ENCODE results near the gene PXMP4.
A peak's percentile ranks its signal among the peaks of the same experiment; 100 is the strongest.
"Not testable (repeated sequence)": the region's sequence is repeated elsewhere in the genome, so short reads cannot be mapped to it uniquely, and the experiment has no call there.

The PXMP4 gene

DNA sequence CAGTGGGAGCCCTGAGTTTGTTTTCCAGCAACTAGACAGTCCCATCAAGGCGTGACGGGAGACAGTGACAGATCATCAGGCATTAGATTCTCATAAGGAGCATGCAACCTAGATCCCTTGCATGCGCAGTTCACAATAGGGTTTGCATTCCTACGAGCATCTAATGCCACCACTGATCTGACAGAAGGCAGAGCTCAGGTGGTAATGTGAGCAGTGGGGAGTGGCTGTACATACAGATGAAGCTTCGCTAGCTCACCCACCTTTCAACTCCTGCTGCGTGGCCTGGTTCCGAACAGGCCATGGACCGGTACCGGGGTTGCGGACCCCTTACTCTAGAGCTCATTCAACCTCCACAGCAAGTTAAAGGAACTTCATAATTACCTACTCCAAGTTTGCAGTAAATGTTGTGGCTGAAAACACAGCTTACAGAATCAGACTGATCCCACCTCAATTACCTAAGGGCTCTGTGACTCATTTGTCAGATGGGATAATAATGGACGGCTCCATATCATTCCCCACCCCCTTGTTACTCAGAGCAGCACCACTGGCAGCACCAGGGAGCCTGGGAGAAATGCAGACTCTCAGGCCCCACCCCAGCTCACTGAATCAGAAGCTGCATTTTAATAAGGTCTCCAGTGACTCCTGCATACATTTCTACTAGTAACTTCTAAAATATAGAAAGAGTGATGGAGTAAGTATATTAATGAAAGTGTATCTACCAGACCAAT, 15.7 kb downstream of the PXMP4 start:
- TF ChIP-seq, protein P1, sequence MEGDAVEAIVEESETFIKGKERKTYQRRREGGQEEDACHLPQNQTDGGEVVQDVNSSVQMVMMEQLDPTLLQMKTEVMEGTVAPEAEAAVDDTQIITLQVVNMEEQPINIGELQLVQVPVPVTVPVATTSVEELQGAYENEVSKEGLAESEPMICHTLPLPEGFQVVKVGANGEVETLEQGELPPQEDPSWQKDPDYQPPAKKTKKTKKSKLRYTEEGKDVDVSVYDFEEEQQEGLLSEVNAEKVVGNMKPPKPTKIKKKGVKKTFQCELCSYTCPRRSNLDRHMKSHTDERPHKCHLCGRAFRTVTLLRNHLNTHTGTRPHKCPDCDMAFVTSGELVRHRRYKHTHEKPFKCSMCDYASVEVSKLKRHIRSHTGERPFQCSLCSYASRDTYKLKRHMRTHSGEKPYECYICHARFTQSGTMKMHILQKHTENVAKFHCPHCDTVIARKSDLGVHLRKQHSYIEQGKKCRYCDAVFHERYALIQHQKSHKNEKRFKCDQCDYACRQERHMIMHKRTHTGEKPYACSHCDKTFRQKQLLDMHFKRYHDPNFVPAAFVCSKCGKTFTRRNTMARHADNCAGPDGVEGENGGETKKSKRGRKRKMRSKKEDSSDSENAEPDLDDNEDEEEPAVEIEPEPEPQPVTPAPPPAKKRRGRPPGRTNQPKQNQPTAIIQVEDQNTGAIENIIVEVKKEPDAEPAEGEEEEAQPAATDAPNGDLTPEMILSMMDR (IDR thresholded peaks at IDR 0.05; ENCODE audit: insufficient read depth, low read depth, low read length, missing control alignments): no peak
- DNase-seq (ENCODE audit: low read depth): peak; percentile 74
- H3K4me3 ChIP-seq (ENCODE audit: low read length): no peak overlapping the region

DNA sequence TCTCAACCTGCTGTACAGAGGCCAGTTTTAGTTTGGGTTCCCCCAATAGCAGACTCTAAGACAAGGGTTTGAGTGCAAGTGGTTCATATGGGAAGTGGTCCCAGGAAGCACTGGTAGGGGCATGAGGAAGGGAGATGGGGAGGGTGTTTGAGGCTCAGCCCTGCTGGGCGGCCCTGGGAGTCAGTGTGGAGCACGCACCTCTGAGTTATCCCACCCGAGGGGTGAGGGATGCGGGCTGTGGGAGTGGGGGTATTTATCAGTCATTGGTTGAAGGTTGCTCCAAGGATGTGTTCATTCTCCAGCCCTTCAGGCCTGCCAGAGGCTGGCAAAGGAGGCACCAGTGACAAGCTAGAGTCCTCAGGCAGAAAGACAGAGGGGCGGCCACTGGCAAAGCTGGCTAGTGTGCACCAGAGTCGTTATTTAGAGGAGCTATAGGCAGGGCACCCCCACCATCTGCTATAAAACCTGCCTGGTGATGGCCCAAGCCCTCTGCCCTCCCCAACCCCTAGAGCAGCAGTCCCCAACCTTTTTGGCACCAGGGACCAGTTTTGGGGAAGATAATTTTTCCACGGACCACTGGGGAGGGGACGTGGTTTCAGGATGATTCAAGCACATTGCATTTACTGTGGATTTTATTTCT, 16.5 kb downstream of the PXMP4 start:
- TF ChIP-seq, protein P1 (IDR thresholded peaks at IDR 0.05; ENCODE audit: insufficient read depth, low read depth, low read length, missing control alignments): no peak
- no peak for DNase-seq (ENCODE audit: low read depth)
- H3K4me3 ChIP-seq (ENCODE audit: low read length): no peak overlapping the region

DNA sequence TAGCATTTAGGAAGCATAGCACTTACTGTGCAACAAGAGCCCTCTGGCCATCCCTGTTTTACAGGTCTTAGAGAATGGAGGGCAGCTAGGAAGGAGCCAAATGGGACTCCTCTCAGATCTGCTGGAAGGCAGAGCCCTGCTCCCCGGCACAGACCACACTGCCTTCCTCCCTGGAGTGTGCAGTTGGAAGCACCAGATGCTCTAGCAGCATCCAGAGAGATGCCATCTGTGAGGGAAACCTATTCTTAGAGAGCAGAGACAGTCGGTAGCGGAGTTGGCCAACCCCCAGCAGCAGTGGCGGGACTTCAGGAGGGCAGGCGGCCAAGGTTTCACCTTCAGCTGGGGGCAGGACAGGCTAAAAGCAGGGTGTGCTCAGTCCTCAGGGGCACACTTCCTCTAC, 17.2 kb downstream of the PXMP4 start:
- TF ChIP-seq, protein P1 (IDR thresholded peaks at IDR 0.05; ENCODE audit: insufficient read depth, low read depth, low read length, missing control alignments): no peak
- no peak overlapping the region for H3K4me3 ChIP-seq (ENCODE audit: low read length)
- DNase-seq (ENCODE audit: low read depth): no peak

DNA sequence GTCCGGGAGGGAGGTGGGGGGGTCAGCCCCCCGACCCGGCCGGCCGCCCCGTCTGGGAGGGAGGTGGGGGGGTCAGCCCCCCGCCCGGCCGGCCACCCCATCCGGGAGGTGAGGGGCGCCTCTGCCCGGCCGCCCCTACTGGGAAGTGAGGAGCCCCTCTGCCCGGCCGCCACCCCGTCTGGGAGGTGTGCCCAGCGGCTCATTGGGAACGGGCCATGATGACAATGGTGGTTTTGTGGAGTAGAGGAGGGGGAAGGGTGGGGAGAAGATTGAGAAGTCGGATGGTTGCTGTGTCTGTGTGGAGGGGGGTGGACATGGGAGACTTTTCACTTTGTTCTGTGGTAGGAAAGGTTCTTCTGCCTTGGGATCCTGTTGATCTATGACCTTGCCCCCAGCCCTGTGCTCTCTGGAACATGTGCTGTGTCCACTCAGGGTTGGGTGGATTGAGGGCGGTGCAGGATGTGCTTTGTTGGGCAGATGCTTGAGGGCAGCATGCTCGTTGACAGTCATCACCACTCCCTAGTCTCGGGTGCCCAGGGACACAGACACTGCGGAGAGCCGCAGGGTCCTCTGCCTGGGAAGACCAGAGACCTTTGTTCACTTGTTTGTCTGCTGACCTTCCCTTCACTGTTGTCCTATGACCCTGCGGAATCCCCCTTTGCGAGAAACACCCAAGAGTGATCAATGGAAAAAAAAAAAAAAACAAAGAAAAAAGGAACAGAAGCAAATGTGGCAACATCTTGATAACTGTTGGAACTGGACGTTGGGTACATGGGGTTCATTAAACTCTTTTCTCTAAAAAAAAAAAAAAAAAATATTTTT, 18.3 kb downstream of the PXMP4 start:
- H3K4me3 ChIP-seq (ENCODE audit: low read length): no peak overlapping the region
- TF ChIP-seq, protein P1 (IDR thresholded peaks at IDR 0.05; ENCODE audit: insufficient read depth, low read depth, low read length, missing control alignments): no peak
- DNase-seq (ENCODE audit: low read depth): no peak

DNA sequence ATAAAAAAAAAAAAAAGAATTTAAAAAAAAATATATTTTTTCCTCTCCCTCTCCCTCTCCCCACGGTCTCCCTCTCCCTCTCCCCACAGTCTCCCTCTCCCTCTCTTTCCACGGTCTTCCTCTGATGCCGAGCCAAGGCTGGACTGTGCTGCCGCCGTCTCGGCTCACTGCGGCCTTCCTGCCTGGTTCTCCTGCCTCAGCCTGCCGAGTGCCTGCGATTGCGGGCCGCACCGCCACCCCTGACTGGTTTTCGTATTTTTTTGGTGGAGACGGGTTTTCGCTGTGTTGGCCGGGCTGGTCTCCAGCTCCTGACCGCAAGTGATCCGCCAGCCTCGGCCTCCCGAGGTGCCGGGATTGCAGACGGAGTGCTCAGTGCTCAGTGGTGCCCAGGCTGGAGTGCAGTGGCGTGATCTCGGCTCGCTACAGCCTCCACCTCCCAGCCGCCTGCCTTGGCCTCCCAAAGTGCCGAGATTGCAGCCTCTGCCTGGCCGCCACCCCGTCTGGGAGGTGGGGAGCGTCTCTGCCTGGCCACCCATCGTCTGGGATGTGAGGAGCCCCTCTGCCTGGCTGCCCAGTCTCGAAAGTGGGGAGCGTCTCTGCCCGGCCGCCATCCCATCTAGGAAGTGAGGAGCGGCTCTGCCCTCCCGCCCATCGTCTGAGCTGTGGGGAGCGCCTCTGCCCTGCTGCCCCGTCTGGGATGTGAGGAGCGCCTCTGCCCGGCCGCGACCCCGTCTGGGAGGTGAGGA, 19.2 kb downstream of the PXMP4 start:
- not testable (repeated sequence) for DNase-seq (ENCODE audit: low read depth); H3K4me3 ChIP-seq (ENCODE audit: low read length)

DNA sequence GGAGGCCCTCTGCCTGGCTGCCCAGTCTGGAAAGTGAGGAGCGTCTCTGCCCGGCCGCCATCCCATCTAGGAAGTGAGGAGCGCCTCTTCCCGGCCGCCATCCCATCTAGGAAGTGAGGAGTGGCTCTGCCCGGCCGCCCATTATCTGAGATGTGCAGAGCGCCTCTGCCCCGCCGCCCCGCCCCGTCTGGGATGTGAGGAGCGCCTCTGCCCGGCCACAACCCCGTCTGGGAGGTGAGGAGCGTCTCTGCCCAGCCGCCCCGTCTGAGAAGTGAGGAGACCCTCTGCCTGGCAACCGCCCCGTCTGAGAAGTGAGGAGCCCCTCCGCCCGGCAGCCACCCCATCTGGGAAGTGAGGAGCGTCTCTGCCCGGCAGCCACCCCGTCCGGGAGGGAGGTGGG, 21.1 kb downstream of the PXMP4 start:
- DNase-seq (ENCODE audit: low read depth): not testable (repeated sequence)

DNA sequence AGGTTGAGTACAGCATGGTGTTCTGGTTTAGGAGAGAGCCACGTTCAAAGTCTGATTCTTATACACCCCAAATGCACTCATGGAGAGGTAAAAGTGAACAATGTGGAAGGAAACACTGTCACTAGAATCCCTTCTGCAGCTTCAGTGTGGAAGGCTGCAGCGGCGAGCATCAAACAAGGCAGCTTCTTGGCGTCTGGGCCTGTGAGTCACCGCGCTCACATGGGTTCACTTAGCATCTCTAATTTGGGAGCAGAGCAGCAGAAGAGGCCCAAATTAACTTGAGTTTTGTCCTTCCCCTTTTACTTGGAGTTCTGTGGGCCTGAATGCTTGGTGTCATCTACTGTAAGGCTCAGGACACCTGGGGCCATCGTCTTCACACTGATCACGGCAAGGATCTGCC, 23.0 kb downstream of the PXMP4 start:
- no peak for DNase-seq (ENCODE audit: low read depth)
- H3K4me3 ChIP-seq (ENCODE audit: low read length): no peak overlapping the region
- TF ChIP-seq, protein P1 (IDR thresholded peaks at IDR 0.05; ENCODE audit: insufficient read depth, low read depth, low read length, missing control alignments): no peak

More for the DNA sequence above, 21.1 kb downstream of the PXMP4 start:
- H3K4me3 ChIP-seq (ENCODE audit: low read length): not testable (repeated sequence)
